Stimulated activated CD4-positive, alpha-beta T cell treated with anti-CD3 and anti-CD28 coated beads, Interleukin-12 subunit alpha, Interleukin-12 subunit beta, amount 100 ng/mL, for 24 hours (primary cell): Measurements from ENCODE around the gene CREB5.

ENCODE experiments used
- DNase-seq, 2 experiments: peaks; one replicate each; pipeline ENCODE4 v3.0.0-alpha.2; 2020; ENCODE audit warnings: low read depth in 2 of 2

The CREB5 gene

DNA sequence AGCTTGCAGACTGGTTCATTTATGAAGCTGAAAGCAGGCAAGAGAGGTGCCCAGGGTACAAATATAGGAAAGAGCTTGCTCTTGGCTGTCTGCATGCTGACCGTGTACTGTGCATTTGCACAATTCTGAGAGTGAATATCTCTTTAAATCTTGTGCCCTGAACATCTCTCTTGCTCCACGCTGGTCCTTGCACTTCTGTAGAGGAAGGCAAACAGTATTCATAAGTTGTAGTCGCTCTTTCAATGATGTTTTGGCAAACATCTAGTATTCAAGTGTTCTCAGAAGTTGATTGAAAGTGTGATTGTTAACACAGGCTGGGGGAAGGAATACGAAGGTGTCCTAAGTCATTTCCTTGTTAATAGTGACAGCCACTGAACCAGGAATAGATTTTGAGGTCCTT lies 332.6 kb downstream of the CREB5 start:
- no peak for DNase-seq

DNA sequence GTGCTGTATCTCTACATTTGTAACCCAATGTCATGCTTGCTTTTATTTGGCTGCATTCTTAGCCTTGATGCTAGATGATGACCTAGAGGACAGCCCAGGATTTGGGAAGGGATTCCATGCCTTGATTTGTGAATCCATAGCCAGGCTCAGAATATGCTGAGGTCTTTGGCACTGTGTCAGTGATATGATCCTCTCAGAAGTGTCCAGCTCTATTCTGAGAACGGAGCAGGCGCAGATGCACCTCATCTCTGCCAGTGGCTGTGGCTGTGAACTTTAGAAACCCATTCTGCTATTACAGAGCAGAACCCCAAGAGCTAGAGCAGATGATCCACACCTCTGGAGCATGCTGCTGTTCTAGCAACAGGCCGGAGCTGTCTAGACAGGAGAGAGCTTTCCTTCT lies 333.0 kb downstream of the CREB5 start:
- no peak for DNase-seq

DNA sequence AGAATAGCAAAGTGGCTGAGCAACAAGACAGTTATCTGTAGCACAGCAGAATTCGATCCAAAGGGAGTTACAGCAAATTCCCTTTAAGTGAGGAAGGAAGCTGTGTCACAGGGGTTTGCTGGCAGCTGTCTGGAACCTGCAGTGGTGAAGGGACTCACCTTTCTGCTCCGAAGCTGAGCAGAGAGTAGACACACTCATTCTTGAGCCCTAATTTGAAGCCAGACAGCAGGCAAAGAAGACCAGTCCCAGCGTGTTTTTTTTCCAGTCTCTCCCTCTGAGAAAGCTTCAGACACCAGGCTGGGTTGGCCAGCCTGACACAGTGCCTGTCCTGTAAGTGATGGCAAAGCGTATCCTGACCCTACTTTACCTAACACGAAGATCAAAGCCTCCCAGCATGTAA lies 335.1 kb downstream of the CREB5 start:
- DNase-seq = no peak

- DNase-seq = no peak
Measured at GRCh38 chr7:28747854-28748253, 335.5 kb downstream of the CREB5 start.

DNA sequence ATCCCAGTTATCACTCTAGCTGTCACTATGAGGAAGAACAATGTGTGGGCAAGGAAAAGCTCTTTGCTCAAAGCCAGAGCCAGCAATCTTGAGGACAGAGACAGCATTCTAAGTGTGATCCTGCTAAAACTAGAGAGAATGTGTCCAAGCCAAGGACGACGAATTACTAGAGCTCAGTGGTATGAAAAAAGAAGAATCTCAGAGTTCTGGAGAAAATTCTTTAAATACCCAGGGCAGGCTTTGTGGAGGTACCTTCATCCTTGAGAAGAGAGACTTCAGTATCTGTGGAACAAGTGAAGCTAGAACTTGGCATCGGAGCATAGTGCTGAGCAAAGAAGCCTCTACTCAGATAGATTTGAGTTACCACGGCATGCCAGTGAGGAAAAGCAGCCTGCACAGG lies 336.0 kb downstream of the CREB5 start:
- DNase-seq = no peak

DNA sequence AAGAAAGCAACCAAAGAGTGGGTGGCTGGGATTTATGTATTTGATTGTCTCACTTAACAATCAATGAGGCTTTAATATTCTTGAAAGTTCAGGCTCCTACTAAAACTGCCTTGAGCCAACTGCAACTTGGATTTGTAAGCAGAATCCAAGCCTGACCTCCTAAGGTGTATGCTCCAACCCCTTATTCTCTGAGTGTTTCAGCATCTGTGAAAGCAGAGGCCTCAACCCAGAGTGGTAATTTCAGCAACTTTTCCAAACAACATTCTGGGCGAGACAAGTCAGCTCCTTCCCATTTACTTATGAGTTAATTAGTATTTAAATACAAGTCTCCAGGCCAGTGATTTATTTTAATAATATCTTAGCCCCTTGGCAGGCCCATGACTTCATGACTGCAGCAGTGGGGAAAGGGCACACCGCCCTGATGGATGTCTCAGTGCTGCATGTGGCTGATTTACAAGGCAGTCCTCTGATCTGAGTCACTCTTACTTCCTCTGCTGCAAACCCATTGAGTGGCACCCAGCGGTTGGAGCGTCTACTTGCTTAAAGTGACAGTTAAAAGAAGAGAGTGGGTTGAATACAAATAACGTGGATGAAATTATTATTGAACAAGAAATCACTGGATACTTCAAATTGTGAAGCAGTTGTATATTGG lies 336.7 kb downstream of the CREB5 start:
- DNase-seq = no peak

DNA sequence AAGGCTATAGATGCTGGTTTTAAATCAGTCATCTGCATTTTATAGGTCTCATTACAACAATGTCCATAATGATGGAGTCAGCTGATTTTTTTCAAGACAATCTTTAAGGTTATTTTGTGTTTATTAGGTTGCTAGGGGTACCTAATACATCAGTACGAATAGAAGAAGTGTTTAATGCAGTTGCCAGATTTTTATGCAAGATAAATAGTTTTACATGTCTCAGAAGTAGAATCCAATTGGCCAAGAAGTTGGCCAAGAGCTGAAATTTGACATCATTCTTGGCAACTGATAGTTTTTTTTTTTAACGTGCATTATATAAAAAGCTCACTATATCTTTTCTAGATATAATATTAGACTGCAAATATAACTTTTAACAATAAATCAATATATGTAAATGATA lies 337.3 kb downstream of the CREB5 start:
- DNase-seq = no peak

- no peak for DNase-seq
Measured at GRCh38 chr7:28750981-28751380, 338.7 kb downstream of the CREB5 start.

DNA sequence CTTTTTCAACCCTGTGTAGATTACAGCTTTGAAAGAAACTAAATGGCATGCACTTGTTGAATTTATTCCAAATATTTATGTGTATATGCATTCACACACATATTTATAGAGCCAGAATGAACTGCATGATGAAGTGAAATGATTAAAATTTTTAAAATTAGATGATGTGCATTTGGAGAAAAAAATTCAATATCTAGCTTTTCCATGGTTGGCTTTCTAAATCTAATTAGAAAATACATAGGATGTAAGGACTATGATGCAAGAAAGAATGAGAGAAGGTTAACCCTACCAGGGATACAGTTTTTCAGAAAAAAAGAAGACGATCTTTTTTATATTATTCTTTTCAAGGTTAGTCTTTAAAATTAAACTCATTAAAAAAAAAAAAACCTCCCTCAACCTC lies 341.3 kb downstream of the CREB5 start:
- DNase-seq = no peak

DNA sequence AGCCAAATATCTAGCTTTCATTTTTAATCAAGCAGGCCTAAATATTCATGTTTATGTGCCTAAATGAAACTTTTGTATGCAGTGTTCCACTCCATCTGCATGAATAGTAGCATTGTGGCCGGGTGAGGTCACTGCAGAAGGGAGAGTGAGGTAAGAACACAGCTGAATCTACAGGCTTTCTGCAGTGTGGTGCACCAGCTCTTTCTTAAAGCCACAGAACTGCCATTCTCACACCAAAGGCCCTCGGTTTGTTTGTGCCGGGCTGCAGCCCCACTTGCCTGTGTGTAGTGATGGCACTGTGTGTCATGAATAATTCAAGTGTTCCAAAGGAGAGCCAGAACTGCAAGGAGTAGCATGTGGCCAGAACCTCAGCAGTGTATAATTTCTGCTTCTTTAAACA lies 341.7 kb downstream of the CREB5 start:
- DNase-seq = no peak

GRCh38 chr7:28754447-28754846 lies 342.1 kb downstream of the CREB5 start:
- no peak for DNase-seq

GRCh38 chr7:28755255-28755654 lies 342.9 kb downstream of the CREB5 start:
- DNase-seq = no peak

GRCh38 chr7:28758186-28758585 lies 345.9 kb downstream of the CREB5 start:
- DNase-seq = no peak

GRCh38 chr7:28759475-28759971 lies 347.2 kb downstream of the CREB5 start:
- no peak for DNase-seq

DNA sequence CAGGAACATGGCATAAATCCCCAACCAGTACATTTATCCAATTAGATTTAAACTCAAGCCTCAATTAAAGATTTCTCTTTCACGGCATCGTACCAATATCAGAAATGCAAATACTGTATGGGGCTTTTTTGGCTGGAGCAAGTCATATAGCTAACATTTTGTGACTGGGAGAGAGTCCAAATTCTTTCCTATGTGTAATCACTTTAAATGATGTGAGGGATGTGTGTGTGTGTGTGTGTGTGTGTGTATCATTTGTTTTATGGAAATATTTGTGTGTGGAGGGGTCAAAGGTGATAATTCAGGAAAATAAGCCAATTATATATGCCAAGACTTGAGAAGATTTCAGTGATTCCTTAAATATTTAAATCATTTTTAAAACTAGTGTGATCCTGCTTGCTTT lies 349.2 kb downstream of the CREB5 start:
- DNase-seq = no peak

DNA sequence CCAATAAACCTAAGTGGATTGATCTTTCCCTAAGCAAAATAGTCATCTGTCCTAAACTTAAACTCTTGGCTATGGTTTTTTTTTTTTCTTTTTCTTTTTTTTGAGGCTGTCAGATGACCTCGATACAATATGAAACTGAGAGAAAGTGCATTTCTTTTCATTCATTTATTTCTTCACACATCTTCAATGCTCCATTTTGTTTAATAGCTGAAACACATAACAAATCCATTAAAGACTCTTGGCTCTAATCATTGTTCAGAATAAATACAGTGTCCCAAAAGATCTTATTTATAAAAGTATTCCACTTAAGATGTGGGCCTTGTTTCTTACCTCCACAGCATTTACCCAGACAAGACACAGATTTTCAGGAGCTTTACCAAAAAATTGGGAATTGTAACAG lies 350.3 kb downstream of the CREB5 start:
- DNase-seq = no peak

DNA sequence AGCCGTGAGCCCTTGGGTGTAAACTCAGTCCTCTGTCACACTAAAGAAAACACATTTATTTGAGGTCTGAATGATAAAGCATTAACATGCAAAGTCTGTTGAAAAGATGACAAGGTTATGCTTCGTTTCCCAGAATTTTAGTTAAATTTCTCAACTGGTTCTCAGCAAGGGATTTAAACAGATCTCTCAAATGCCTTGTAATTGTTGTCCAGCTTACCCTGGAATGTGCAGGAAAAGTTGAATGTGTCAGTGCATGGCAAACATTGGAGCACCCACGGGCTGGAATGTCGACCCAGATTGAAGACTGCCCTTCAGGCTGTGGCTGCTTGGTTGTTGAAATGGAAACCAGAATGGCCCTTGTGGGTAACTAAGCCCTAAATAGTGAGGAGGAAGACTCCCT lies 354.0 kb downstream of the CREB5 start:
- DNase-seq = no peak

DNA sequence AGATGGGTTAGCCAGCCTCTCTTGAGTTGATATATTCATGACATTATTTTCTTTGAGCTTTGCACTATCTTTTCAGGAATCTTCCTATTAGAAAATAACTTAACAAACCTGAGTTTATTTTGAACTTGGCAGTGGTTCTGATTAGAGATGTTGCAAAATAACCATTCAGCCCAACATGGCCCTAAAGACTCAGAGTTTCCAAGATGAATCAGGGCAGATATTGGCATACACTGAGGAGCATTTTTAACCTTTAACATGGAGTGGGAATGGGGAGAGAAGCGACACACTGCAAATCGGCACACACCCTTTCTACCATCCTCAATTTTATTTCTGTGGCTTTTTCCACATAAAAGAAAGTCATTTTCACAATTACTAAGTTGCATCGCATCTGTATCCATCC lies 355.0 kb downstream of the CREB5 start:
- DNase-seq = no peak

DNA sequence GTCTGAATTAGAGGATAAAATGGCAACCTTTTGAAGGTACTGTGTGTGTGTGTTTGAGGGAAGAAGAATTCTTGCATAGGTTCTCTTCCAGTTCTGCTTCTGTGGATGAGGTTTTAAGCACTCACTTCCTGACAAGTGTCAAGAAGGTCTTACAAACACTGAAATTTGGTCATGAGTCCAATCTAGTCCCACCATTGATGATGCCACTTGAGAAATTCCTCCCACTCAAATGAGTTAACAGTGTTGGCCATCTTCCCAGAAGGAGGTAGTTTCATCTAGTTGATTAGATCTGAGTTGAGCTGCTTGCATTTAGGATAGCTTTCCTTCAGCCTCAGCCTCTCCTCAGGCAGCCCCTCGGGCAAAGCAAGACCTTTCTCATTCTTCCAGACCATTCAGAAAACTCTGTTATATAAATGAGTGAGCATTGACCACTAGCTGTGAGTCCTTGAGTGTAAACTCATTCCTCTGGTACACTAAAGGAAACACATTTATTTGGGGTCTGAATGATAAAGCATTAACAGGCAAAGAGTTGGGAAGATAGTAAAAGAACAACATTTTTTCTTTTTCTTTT lies 356.3 kb downstream of the CREB5 start:
- no peak for DNase-seq

- no peak for DNase-seq
Measured at GRCh38 chr7:28771906-28772622, 359.7 kb downstream of the CREB5 start.

GRCh38 chr7:28773423-28774145 lies 361.3 kb downstream of the CREB5 start:
- DNase-seq = no peak

DNA sequence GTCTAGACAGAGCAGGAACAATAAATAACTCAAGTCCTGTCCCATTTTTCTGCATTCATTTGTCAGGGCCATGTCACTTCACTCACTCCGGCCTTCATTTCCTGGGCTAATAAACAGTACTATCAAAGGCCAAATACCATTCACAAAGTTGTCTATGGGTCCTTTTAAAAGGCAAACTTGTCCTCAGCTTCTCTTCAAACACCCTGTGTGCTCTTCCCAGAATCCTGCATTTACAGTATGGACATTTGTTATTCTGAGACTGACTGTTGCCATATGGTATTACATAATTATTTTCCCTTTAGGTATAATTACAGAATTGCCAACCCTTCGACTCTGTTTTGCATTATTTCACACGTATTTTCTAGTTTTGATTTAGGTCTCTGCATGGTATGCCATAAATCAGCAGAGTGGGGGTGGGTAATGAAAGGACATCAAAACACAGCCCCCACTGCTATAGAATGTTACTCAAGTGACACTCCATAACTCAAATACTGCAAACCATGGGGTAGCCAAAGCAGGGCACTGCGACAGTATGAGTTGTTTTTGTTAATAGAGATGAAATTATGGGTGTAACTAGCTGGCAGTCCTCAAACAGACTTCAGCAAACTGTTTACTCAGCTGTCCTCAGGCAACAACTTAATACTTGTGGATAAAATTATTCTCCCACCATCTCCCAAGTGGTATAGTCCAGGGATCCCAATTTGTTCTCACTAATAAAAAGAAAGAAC lies 362.1 kb downstream of the CREB5 start:
- no peak for DNase-seq
